GM12874 (cell line): Measurements from ENCODE around the gene PYROXD2.

Experiments
- TF ChIP-seq, protein P1 (sequence below): IDR thresholded peaks from 2 replicates; pipeline ENCODE4 v1.5.1; 2011; ENCODE audit warnings: low read depth, mild to moderate bottlenecking, control low read depth, low read length, moderate library complexity; ENCODE audit not compliant: insufficient read depth

Gene PYROXD2

DNA sequence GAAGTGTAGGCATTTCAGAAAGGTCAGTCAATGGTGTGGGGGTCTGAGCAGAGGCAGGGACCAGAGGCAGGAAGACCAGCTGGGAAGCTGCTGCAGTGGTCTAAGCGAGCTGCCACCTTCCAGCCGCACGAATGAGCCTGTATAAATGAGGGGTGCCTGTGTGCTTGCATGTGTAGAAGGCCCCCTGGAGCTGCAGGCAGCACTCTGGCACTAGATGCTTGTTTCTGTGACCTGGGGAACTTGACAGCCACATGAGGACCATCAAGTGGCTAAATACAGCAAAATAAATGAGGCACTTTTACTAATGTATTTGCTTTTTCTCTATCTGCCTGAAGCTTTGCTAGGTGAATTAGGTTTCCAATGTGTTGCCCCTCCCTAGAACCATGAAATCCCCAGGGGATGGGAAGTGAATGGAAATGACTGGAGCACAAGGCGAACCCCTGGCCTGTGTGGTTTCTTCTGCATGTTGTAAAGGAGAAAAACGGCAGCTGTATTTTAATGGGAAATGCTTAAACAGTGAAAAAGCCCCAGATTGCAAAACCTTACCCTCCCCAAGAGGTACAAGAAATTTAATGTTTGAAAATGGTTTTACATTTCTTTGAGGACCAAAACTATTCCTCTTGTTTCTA, 57.7 kb downstream of the PYROXD2 start:
- TF ChIP-seq, protein P1, sequence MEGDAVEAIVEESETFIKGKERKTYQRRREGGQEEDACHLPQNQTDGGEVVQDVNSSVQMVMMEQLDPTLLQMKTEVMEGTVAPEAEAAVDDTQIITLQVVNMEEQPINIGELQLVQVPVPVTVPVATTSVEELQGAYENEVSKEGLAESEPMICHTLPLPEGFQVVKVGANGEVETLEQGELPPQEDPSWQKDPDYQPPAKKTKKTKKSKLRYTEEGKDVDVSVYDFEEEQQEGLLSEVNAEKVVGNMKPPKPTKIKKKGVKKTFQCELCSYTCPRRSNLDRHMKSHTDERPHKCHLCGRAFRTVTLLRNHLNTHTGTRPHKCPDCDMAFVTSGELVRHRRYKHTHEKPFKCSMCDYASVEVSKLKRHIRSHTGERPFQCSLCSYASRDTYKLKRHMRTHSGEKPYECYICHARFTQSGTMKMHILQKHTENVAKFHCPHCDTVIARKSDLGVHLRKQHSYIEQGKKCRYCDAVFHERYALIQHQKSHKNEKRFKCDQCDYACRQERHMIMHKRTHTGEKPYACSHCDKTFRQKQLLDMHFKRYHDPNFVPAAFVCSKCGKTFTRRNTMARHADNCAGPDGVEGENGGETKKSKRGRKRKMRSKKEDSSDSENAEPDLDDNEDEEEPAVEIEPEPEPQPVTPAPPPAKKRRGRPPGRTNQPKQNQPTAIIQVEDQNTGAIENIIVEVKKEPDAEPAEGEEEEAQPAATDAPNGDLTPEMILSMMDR, result no peak

DNA sequence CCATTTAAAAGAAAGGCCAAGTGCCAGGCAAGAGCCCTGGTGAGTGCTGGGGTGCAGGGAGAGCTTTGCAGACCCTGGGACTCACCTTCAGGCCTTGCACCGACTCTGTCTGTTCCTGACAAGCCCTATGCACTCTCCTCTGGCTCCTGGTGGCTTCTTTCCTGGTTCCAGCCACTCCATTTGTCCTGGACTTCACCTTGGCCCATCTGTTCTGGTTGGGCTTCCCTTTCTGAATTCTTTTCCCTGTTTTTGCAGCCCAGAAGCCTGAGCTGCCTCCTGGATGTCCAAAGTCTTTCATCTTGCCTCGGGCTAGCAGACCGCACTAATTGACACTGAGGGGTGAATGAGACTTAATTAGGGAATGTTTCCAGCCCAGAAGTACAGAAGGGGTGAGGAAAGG, 60.5 kb downstream of the PYROXD2 start:
- TF ChIP-seq, protein P1, result no peak

DNA sequence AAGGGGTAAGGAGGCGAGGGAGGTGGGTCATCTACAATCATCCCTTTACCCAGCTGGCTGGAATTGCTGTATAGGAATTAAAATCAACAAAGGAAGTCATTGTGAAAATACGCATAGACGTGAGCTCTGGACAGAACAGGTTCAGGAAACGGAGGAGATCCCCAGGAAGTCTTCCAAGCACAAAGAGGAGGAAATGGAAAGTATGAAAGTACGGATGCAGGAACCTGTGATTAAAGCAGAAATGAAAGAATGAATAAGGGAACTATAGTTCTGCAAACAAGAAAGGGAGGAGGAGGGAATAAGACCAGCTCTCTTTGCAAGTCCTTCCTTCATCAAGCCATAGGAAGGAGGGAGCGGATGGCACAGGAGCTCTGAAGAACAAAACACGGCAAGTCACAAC, 61.8 kb downstream of the PYROXD2 start:
- TF ChIP-seq, protein P1, result no peak

DNA sequence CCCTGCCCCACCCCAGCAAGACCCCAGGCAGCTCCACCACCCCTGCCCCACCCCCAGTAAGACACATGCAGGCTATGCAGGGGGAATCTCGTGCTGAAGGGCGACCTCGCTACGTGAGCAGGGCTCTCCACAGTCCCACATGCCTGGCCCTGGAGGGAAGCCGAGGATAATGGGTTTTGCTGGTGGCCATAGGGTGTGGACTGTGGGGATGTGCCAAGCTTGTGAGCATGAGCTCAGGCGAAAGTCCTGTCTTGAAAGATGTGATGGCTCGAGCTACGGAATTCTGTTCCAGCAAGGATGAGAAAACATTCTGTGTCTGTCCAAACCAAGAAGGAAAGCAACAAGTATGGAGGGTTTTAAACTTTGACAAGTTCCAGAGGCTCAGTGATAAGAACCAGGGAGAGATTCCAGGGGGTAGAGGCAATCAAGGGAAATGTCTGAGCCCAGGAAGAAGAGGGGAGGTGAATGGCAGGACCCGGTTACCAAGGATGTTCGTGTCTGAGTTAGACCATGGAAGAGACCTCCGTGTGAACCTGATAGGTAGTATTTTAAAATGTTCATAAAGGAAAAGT, 63.1 kb downstream of the PYROXD2 start:
- TF ChIP-seq, protein P1, result no peak

DNA sequence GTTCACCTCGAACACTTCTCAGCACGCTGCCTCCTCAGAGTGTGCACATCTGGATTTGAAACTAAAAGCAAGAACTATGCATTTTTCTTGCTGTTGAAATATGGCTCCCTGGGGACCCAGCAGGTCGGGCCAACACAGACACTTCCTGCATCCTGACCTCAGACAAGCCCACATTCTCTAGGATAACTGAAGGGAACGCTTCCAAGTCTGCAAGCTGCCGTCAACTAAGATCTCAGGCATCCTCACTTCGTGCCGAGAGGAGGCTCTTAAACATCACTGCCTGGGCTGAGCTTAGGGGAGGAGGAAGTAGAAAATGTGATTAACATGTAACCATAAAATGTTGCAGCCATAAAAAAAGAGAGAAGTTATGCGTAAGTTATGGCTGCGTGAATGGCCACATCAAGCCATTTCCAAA, 65.5 kb downstream of the PYROXD2 start:
- TF ChIP-seq, protein P1, result no peak

DNA sequence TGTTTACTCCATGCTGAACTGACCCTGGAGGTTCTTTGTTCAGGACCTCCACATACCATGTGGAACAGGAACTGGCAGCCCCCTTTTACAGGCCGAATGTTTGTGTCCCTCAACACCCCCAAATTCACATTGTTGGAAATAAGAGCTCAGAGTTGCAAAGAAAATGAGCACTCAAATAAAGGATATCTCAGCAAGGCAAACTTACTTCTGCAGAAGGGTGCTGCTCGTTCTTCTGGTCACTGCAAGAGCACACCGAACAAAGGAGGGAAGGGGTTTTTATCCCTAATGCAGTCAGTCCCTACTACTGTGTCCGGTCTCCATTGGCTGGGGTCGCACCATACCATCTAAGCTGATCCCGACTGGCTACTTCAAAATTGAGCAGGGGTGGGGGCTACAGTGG, 68.1 kb downstream of the PYROXD2 start:
- TF ChIP-seq, protein P1, result no peak

DNA sequence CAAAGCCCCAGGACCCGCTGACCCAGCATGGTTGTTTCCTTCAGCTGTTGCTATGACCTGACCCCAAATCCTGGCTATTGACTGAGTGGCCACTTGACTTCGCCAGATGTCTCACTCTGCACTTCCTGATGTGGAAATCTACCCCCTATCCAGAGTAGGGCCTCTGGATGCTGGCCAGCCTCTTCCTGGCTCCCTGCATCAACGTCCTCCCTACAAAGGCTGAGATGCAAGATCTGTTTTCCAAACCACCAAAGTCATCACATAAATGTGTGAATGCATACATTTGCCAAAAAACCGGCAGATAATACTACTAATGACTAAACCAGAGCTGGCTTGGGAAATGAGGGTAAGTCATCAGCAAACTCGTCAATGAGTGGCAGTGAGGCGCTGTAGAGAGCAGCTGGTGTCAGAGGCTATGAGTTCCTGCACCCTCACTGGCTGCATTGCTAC, 70.4 kb downstream of the PYROXD2 start:
- TF ChIP-seq, protein P1, result no peak
